GM12873 (cell line): ENCODE data around the gene SERPINA3.

ENCODE experiments used
- CTCF ChIP-seq: IDR thresholded peaks from 2 replicates; pipeline ENCODE4 v1.5.1; 2012; ENCODE audit warnings: low read depth, mild to moderate bottlenecking, moderate library complexity, low read length, control low read depth; ENCODE audit not compliant: insufficient read depth; ENCODE audit errors: missing control alignments

Gene SERPINA3

GRCh38 chr14:94571395-94571794, 40.8 kb upstream of the SERPINA3 start:
- no peak for TF ChIP-seq CTCF

GRCh38 chr14:94571950-94572349, 40.2 kb upstream of the SERPINA3 start:
- no peak for TF ChIP-seq CTCF

GRCh38 chr14:94572637-94573303, 39.4 kb upstream of the SERPINA3 start:
- TF ChIP-seq CTCF, result no peak

- TF ChIP-seq CTCF, result no peak
Observed at GRCh38 chr14:94573475-94574277, 38.5 kb upstream of the SERPINA3 start.

GRCh38 chr14:94574336-94574735, 37.9 kb upstream of the SERPINA3 start:
- TF ChIP-seq CTCF, result no peak

GRCh38 chr14:94575730-94576585, 36.2 kb upstream of the SERPINA3 start:
- no peak for TF ChIP-seq CTCF

- TF ChIP-seq CTCF, result no peak
Observed at GRCh38 chr14:94578712-94579111, 33.5 kb upstream of the SERPINA3 start.
